ENCODE measurements around the gene GSTO2.

GRCh38 chr10:104251443-104251842 is 17.5 kb upstream of the GSTO2 start:
- no peak for TF ChIP-seq CTCF (IDR thresholded peaks at IDR 0.05; ENCODE audit: low read length)
- no peak for TF ChIP-seq EZH2 (IDR thresholded peaks at IDR 0.05; ENCODE audit: borderline replicate concordance, low read length)
